HL-60 (cell line): Measurements from ENCODE around the gene OR6C76.
"Not testable (repeated sequence)": the region's sequence is repeated elsewhere in the genome, so short reads cannot be mapped to it uniquely, and the experiment has no call there.

Experiments used
- CTCF ChIP-seq: IDR thresholded peaks from one replicate; pipeline ENCODE4 v1.5.1; 2011; ENCODE audit warnings: low read length, control low read depth, inconsistent platforms; ENCODE audit not compliant: insufficient read depth
- POLR2AphosphoS5 ChIP-seq: IDR thresholded peaks from 2 replicates; pipeline ENCODE4 v1.6.1; 2012; ENCODE audit warnings: low read depth
- SPI1 ChIP-seq: IDR thresholded peaks from 2 replicates; pipeline ENCODE4 v1.6.1; 2012; ENCODE audit warnings: low read depth, mild to moderate bottlenecking, borderline replicate concordance

GRCh38 chr12:55409133-55409532, 16.9 kb upstream of the OR6C76 start:
- TF ChIP-seq CTCF, POLR2AphosphoS5, SPI1: not testable (repeated sequence)
